Measurements from ENCODE around the gene PRKN.

GRCh38 chr6:161843066-161843465 lies 884.5 kb downstream of the PRKN start:
- TF ChIP-seq EZH2 (IDR thresholded peaks at IDR 0.05) (no peak), CTCF (IDR thresholded peaks at IDR 0.05) (no peak), EZH2phosphoT487 (IDR thresholded peaks at IDR 0.05) (no peak)

All from neural progenitor cell (in vitro differentiated cells).